K562 (cell line): ENCODE data around the gene MCRS1.

Source experiments
- CREB1 ChIP-seq, 2 experiments: sonication (generic) in 1 of 2; formaldehyde crosslinking in 1 of 2; IDR thresholded peaks; 2 replicates each; pipeline versions ENCODE4 v1.6.1 to v1.8.0; 2012 to 2022; ENCODE audit warnings: inconsistent platforms in 1 of 2, mild to moderate bottlenecking in 1 of 2, missing genetic modification reagents in 1 of 2, moderate library complexity in 1 of 2
- GTF2F1 ChIP-seq: IDR thresholded peaks from 2 replicates; pipeline ENCODE4 v1.6.1; 2011; ENCODE audit warnings: low read depth, low read length, improper control_type of control experiment
- MYC ChIP-seq, 2 experiments: fragments of 250-450 bp in 1 of 2; sonication (Bioruptor Pico) in 1 of 2; IDR thresholded peaks; 2 replicates each; pipeline versions ENCODE4 v1.5.1 to v1.6.1; 2012 to 2021; ENCODE audit warnings: low read depth in 2 of 2, borderline replicate concordance in 1 of 2, improper control_type of control experiment in 1 of 2, low read length in 1 of 2, mild to moderate bottlenecking in 1 of 2, moderate library complexity in 1 of 2
- NRF1 ChIP-seq, 2 experiments: fragments of 450-650 bp; IDR thresholded peaks in 1 of 2; conservative IDR thresholded peaks in 1 of 2; 2 replicates each; pipeline ENCODE4 v1.6.1; 2014; ENCODE audit warnings: mild to moderate bottlenecking in 2 of 2
- PHTF2 ChIP-seq: fragments of 250-450 bp; sonication (Bioruptor Pico); IDR thresholded peaks from 2 replicates; pipeline ENCODE4 v1.5.0; 2021; ENCODE audit warnings: mild to moderate bottlenecking
- RNF2 ChIP-seq: sonication (generic); IDR thresholded peaks from 2 replicates; pipeline ENCODE4 v1.6.1; 2016
- SNIP1 ChIP-seq: fragments of 450-650 bp; IDR thresholded peaks from 2 replicates; pipeline ENCODE4 v1.7.1; 2017; ENCODE audit warnings: low read depth, mild to moderate bottlenecking
- ZNF224 ChIP-seq: sonication (generic); formaldehyde crosslinking; IDR thresholded peaks from 2 replicates; pipeline ENCODE4 v1.8.0; 2022; ENCODE audit warnings: mild to moderate bottlenecking, missing genetic modification reagents
- ZNF263 ChIP-seq: sonication (generic); formaldehyde crosslinking; IDR thresholded peaks from 2 replicates; pipeline ENCODE4 v1.8.0; 2022; ENCODE audit warnings: mild to moderate bottlenecking, missing genetic modification reagents, borderline replicate concordance
- TF ChIP-seq, protein P1 (sequence below), 3 experiments: IDR thresholded peaks in 2 of 3; conservative IDR thresholded peaks in 1 of 3; 2 replicates each; pipeline ENCODE4 v1.5.1; 2011 to 2012; ENCODE audit warnings: low read length in 3 of 3, mild to moderate bottlenecking in 3 of 3, control low read depth in 2 of 3, improper control_type of control experiment in 1 of 3, inconsistent platforms in 1 of 3, low read depth in 1 of 3, mixed read lengths in 1 of 3, moderate library complexity in 1 of 3; ENCODE audit not compliant: insufficient read depth in 2 of 3
- TF ChIP-seq, protein P2 (sequence below): IDR thresholded peaks from 3 replicates; pipeline ENCODE4 v1.6.1; 2011; ENCODE audit warnings: borderline replicate concordance, mild to moderate bottlenecking; ENCODE audit not compliant: insufficient read length, insufficient read depth
- TF ChIP-seq, protein P3 (sequence below): fragments of 250-450 bp; sonication (Bioruptor Pico); IDR thresholded peaks from 2 replicates; pipeline ENCODE4 v1.4.0; 2020; ENCODE audit warnings: mild to moderate bottlenecking, moderate library complexity

DNA sequence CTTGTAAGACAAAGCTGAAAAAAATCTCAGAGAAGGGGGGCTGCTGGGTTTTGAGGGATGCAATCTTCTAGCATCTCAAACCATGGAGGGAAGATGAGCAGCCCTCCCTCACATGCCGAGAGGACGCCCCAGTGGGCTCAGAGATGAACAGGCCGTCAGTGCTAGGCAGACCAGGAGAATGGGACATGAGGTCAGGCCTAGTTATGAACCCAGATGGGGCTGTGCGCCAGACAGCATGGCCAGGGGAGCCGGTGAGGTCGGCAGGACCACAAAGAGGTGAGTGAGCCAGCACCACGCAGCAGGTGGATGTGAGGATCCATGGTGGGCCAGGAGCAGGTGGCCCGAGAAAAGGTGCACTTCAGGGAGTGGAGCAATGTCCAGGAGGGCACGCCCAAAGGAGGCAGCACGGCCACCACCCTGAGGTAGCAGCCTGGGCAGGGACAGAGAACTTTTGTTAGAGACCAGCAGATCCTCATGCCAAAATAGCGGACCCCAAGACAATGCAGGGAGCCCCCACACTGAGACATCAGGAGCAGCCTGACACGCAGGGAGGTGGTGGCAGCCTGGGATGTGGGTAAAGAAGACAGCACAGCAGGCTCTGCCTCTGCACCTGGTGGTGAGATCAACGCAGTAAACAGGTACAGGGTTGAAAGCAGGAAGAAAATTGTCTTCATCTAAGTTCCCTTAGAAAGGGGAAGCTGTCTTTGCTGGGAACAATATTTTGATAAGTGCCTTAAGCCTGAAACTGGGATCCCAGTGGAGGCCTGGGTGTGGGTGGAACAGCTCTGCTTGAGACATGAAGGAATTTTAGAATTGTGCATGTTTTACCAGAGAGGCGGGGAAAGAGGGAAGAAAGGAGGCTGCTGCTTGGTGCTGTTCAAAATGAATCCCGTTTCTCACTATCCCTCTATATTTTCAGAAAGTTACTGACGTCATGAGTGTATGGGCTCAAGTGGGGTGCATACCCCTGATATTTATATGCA, 17.8 kb upstream of the MCRS1 start:
- TF ChIP-seq GTF2F1 (no peak), ZNF263 (CRISPR knock-in tag) (no peak), MYC (IDR thresholded peaks at IDR 0.05; ENCODE audit: low read depth, low read length) (no peak), MYC (CRISPR knock-in tag; IDR thresholded peaks at IDR 0.05; ENCODE audit: borderline replicate concordance, low read depth) (no peak), NRF1 (conservative IDR thresholded peaks at IDR 0.05 in 1 of 2, IDR thresholded peaks at IDR 0.05 in 1 of 2) (no peak), CREB1 (IDR thresholded peaks at IDR 0.05) (no peak), CREB1 (CRISPR knock-in tag; IDR thresholded peaks at IDR 0.05) (no peak), SNIP1 (no peak), ZNF224 (CRISPR knock-in tag) (no peak), RNF2 (no peak), PHTF2 (no peak)
- TF ChIP-seq, protein P1, sequence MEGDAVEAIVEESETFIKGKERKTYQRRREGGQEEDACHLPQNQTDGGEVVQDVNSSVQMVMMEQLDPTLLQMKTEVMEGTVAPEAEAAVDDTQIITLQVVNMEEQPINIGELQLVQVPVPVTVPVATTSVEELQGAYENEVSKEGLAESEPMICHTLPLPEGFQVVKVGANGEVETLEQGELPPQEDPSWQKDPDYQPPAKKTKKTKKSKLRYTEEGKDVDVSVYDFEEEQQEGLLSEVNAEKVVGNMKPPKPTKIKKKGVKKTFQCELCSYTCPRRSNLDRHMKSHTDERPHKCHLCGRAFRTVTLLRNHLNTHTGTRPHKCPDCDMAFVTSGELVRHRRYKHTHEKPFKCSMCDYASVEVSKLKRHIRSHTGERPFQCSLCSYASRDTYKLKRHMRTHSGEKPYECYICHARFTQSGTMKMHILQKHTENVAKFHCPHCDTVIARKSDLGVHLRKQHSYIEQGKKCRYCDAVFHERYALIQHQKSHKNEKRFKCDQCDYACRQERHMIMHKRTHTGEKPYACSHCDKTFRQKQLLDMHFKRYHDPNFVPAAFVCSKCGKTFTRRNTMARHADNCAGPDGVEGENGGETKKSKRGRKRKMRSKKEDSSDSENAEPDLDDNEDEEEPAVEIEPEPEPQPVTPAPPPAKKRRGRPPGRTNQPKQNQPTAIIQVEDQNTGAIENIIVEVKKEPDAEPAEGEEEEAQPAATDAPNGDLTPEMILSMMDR (IDR thresholded peaks at IDR 0.05 in 2 of 3, conservative IDR thresholded peaks at IDR 0.05 in 1 of 3; ENCODE audit: insufficient read depth in 2 of 3, low read depth in 1 of 3, low read length in 3 of 3): no peak
- TF ChIP-seq, protein P2, sequence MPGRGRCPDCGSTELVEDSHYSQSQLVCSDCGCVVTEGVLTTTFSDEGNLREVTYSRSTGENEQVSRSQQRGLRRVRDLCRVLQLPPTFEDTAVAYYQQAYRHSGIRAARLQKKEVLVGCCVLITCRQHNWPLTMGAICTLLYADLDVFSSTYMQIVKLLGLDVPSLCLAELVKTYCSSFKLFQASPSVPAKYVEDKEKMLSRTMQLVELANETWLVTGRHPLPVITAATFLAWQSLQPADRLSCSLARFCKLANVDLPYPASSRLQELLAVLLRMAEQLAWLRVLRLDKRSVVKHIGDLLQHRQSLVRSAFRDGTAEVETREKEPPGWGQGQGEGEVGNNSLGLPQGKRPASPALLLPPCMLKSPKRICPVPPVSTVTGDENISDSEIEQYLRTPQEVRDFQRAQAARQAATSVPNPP: no peak
- TF ChIP-seq, protein P3, sequence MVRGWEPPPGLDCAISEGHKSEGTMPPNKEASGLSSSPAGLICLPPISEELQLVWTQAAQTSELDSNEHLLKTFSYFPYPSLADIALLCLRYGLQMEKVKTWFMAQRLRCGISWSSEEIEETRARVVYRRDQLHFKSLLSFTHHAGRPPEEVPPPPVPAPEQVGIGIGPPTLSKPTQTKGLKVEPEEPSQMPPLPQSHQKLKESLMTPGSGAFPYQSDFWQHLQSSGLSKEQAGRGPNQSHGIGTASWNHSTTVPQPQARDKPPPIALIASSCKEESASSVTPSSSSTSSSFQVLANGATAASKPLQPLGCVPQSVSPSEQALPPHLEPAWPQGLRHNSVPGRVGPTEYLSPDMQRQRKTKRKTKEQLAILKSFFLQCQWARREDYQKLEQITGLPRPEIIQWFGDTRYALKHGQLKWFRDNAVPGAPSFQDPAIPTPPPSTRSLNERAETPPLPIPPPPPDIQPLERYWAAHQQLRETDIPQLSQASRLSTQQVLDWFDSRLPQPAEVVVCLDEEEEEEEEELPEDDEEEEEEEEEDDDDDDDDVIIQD (CRISPR knock-in tag): no peak
